Measurements from ENCODE around the gene MMP7. TPM values are rescaled to one million over a fixed set of nuclear protein-coding genes. Genes with fewer than 3 reads are reported as not detected.

MMP7 gene
- polyA plus RNA-seq, 2 of the 4 experiments (the other 2 are of a cell fraction), result 8.9 to 54.8 TPM

DNA sequence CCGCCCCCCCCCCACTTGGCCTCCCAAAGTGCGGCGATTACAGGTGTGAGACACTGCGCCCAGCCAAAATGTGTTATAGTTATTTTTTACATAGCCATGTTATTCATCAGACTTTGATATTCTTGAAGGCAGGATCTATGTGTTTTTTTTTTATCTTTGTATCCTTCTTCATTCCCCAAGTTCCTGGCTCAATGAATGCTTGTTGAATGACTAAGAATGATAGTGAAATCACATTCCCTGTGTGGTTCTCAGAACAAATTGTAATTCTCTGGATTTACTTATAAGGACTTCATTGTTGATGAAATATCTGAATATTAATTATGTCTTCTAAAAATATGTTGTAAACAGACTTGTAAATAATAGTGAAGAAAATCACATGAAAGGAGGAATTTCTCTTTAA lies 33.5 kb downstream of the MMP7 start:
- ChIA-PET POLR2A (no interaction called here), CTCF (interaction anchor here (1.4 to 1.8 kb wide), 3 partner anchors 26 to 155 kb away, joined by 5 to 20 read pairs (median 16); no protein-coding TSS in a partner anchor)
- Histone ChIP-seq H3K4me2 (no peak overlapping the region), H3K27ac (no peak overlapping the region), H3K4me1 (peaks cover 30% of the 10 kb centered on the region), H3K4me3 (no peak overlapping the region), H3K9me3 (no peaks in the 10 kb centered on the region)
- no peak for TF ChIP-seq CBX2 (IDR thresholded peaks at IDR 0.05; ENCODE audit: borderline replicate concordance, low read depth)
- TF ChIP-seq EHMT2 (IDR thresholded peaks at IDR 0.05; ENCODE audit: low read depth), result no peak
- TF ChIP-seq CEBPB (IDR thresholded peaks at IDR 0.05), result no peak
- TF ChIP-seq USF2 (IDR thresholded peaks at IDR 0.05), result no peak
- no peak for TF ChIP-seq BHLHE40 (IDR thresholded peaks at IDR 0.05; ENCODE audit: low read depth, low read length)
- TF ChIP-seq, protein P1, sequence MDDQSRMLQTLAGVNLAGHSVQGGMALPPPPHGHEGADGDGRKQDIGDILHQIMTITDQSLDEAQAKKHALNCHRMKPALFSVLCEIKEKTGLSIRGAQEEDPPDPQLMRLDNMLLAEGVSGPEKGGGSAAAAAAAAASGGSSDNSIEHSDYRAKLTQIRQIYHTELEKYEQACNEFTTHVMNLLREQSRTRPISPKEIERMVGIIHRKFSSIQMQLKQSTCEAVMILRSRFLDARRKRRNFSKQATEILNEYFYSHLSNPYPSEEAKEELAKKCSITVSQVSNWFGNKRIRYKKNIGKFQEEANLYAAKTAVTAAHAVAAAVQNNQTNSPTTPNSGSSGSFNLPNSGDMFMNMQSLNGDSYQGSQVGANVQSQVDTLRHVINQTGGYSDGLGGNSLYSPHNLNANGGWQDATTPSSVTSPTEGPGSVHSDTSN (IDR thresholded peaks at IDR 0.05), result no peak
- TF ChIP-seq FOSL2 (IDR thresholded peaks at IDR 0.05), result no peak
- TF ChIP-seq FOSL2 (CRISPR knock-in tag; IDR thresholded peaks at IDR 0.05), result no peak
- TF ChIP-seq ZNF302 (CRISPR knock-in tag; IDR thresholded peaks at IDR 0.05), result no peak
- no peak for TF ChIP-seq POLR2AphosphoS2 (conservative IDR thresholded peaks at IDR 0.05; ENCODE audit: low read length)
- no peak for TF ChIP-seq CHD2 (IDR thresholded peaks at IDR 0.05; ENCODE audit: low read length, partially characterized antibody)
- TF ChIP-seq JUN (IDR thresholded peaks at IDR 0.05), result no peak
- TF ChIP-seq ZSCAN20 (CRISPR knock-in tag; IDR thresholded peaks at IDR 0.05), result no peak
- TF ChIP-seq RARB (CRISPR knock-in tag; IDR thresholded peaks at IDR 0.05), result no peak
- TF ChIP-seq, protein P2, sequence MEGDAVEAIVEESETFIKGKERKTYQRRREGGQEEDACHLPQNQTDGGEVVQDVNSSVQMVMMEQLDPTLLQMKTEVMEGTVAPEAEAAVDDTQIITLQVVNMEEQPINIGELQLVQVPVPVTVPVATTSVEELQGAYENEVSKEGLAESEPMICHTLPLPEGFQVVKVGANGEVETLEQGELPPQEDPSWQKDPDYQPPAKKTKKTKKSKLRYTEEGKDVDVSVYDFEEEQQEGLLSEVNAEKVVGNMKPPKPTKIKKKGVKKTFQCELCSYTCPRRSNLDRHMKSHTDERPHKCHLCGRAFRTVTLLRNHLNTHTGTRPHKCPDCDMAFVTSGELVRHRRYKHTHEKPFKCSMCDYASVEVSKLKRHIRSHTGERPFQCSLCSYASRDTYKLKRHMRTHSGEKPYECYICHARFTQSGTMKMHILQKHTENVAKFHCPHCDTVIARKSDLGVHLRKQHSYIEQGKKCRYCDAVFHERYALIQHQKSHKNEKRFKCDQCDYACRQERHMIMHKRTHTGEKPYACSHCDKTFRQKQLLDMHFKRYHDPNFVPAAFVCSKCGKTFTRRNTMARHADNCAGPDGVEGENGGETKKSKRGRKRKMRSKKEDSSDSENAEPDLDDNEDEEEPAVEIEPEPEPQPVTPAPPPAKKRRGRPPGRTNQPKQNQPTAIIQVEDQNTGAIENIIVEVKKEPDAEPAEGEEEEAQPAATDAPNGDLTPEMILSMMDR (IDR thresholded peaks at IDR 0.05), result no peak
- no peak for TF ChIP-seq E2F6 (IDR thresholded peaks at IDR 0.05; ENCODE audit: borderline replicate concordance, low read depth)
- TF ChIP-seq RNF2 (IDR thresholded peaks at IDR 0.05; ENCODE audit: borderline replicate concordance, low read depth), result no peak
- WGBS (ENCODE audit: missing lambda C conversion rate), result 96% methylated on average over 3 of the region's 4 CpGs
- DNase-seq (ENCODE audit: low read depth in 1 of 2, low spot score in 1 of 2), result no peak
- ATAC-seq, result no peak
- FAIRE-seq, result no peak

DNA sequence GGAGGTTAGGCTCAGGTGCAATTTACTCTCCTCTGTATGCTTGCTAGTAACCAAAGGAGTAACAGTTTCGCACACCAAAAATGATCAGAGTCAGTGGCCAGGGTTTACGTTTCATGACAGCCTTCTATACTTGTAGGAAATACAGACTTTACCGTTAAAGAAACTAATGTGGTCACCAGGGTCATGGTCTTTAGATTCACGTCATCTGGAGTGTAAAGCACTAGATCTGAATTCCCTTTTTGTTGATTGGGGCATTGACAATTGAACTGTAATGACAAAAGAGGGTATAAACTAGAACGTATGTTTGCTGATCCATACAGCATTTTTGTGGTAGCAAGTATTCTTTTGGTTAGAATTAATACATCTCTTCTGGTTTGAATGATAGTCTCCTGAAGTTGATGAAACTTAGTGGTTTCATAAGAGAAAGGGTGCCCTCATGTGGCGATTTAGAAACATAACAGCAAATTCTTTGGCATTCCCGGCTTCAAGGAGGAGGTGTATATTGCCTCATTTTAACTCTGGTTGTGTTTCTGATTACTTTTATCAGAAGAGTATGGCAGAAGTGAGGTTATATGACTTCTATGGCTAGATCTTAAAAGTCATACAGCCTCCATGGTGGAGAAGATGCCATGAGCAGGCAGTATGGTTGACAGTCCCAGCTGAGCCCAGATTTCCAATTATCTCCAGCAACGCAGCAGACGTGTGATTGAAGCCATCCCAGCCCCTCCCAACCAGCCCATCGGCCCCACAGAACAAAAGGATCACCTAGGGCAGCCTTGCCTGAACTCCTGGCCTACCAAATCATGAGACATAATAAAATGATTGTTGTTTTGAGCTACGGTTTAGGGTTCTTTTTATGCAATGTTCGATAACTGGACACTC lies 35.1 kb downstream of the MMP7 start:
- H3K4me3 ChIP-seq, result no peak overlapping the region
- ChIA-PET POLR2A (no interaction called here), CTCF (interaction anchor here (0.6 to 1.8 kb wide), 38 partner anchors 11 to 212 kb away, joined by 3 to 20 read pairs (median 4); no protein-coding TSS in a partner anchor)
- 33% methylated on average over 12 of the region's 12 CpGs for WGBS (ENCODE audit: missing lambda C conversion rate)
- peaks cover 36% of the 10 kb centered on the region for H3K4me1 ChIP-seq
- H3K4me2 ChIP-seq, result peak overlapping the region; percentile 75
- peak; percentile 41 to 86 for DNase-seq (ENCODE audit: low read depth in 1 of 2, low spot score in 1 of 2)
- TF ChIP-seq NR3C1 (IDR thresholded peaks at IDR 0.05) (no peak), ZFP36 (IDR thresholded peaks at IDR 0.05; ENCODE audit: borderline replicate concordance, partially characterized antibody) (no peak), CEBPB (IDR thresholded peaks at IDR 0.05) (peak; percentile 15 to 47; a peak in 1 of 4 replicates), RAD21 (conservative IDR thresholded peaks at IDR 0.05 in 1 of 2, IDR thresholded peaks at IDR 0.05 in 1 of 2) (peak; percentile 83 to 91), HOXB13 (CRISPR knock-in tag; IDR thresholded peaks at IDR 0.05; ENCODE audit: low read depth) (no peak), SMC3 (IDR thresholded peaks at IDR 0.05) (peak; percentile 90)
- TF ChIP-seq, protein P2 (IDR thresholded peaks at IDR 0.05), result peak; percentile 69
- TF ChIP-seq, protein P1 (IDR thresholded peaks at IDR 0.05), result no peak
- H3K9me3 ChIP-seq, result no peaks in the 10 kb centered on the region
- peak overlapping the region; percentile 71 to 80 for H3K27ac ChIP-seq
- ATAC-seq, result peak; percentile 81 to 85
- FAIRE-seq, result peak; percentile 79

All from A549 (cell line).